ENCODE results near the gene CTNNA1. TPM values are rescaled to one million over a fixed set of nuclear protein-coding genes. Genes with fewer than 3 reads are reported as not detected.

The CTNNA1 gene
- total RNA-seq, 4 donors from 2014 or later, result 223 to 304 (median 263) TPM

- TF ChIP-seq CTCF (IDR thresholded peaks at IDR 0.05) (no peak), POLR2A (IDR thresholded peaks at IDR 0.05) (no peak)
- intact Hi-C loops (cut with DNase I; ENCODE audit: low total_unique reads), result no loop called here
- WGBS, 2 donors, result 13 to 27% methylated on average over 6 of the region's 6 CpGs
- H3K4me3 ChIP-seq (ENCODE audit: low read depth, poor library complexity, severe bottlenecking), result no peak overlapping the region
- no peak for DNase-seq (ENCODE audit: low spot score in 2 of 2)
These were observed 91.7 kb downstream of the CTNNA1 start for GRCh38 chr5:138844812-138845513.

GRCh38 chr5:138849439-138849838 lies 96.2 kb downstream of the CTNNA1 start:
- no peak for DNase-seq (ENCODE audit: low spot score in 2 of 2)
- WGBS, 2 donors, result 12 to 31% methylated on average over 3 of the region's 3 CpGs
- no peak for TF ChIP-seq CTCF (IDR thresholded peaks at IDR 0.05)
- TF ChIP-seq POLR2A (IDR thresholded peaks at IDR 0.05), result no peak
- H3K4me3 ChIP-seq (ENCODE audit: low read depth, poor library complexity, severe bottlenecking), result no peak overlapping the region
- intact Hi-C loops (cut with DNase I; ENCODE audit: low total_unique reads), result no loop called here

GRCh38 chr5:138849882-138850281 lies 96.7 kb downstream of the CTNNA1 start:
- no peak overlapping the region for H3K4me3 ChIP-seq (ENCODE audit: low read depth, poor library complexity, severe bottlenecking)
- WGBS, 2 donors, result 66 to 69% methylated on average over 1 of the region's 1 CpG
- intact Hi-C loops (cut with DNase I; ENCODE audit: low total_unique reads), result no loop called here
- TF ChIP-seq CTCF (IDR thresholded peaks at IDR 0.05), result no peak
- TF ChIP-seq POLR2A (IDR thresholded peaks at IDR 0.05), result no peak
- no peak for DNase-seq (ENCODE audit: low spot score in 2 of 2)

DNA sequence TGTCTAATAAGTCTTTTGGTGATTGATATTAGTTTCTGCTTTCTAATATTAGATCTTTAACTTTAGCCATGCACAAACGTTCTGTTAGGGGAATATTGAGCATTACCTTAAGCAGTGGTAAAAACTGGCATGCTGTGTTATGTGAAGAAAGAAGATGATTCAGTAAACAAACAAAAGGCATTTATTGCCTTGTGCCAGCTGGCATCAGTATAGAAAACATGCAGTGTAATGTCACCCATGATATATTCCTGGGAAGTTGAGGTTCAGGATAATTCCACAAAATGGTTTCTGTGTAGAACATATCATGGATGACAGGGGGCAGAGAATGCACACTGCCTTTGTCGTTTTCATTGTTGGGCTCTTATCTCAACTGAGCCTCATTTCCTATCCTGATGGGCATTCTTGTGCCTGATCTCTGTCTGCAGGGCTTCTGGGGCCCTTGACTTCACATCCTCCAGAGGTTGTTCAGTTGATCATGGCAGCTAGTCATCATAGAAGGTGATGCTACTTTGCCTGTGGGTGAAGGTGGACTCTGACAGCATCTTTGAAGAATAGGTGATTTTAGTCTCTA lies 97.7 kb downstream of the CTNNA1 start:
- 30 to 49% methylated on average over 2 of the region's 2 CpGs for WGBS, 2 donors
- intact Hi-C loops (cut with DNase I; ENCODE audit: low total_unique reads), result no loop called here
- no peak for TF ChIP-seq POLR2A (IDR thresholded peaks at IDR 0.05)
- TF ChIP-seq CTCF (IDR thresholded peaks at IDR 0.05), result no peak
- H3K4me3 ChIP-seq (ENCODE audit: low read depth, poor library complexity, severe bottlenecking), result no peak overlapping the region
- no peak for DNase-seq (ENCODE audit: low spot score in 2 of 2)

- DNase-seq (ENCODE audit: low spot score in 2 of 2), result no peak
- WGBS, 2 donors, result 76 to 89% methylated on average over 9 of the region's 9 CpGs
- H3K4me3 ChIP-seq (ENCODE audit: low read depth, poor library complexity, severe bottlenecking), result no peak overlapping the region
- no peak for TF ChIP-seq POLR2A (IDR thresholded peaks at IDR 0.05)
- intact Hi-C loops (cut with DNase I; ENCODE audit: low total_unique reads), result no loop called here
These were observed 99.9 kb downstream of the CTNNA1 start for GRCh38 chr5:138853132-138853531.

GRCh38 chr5:138867011-138867410 lies 113.8 kb downstream of the CTNNA1 start:
- WGBS, 2 donors, result 65 to 79% methylated on average over 1 of the region's 1 CpG

More at GRCh38 chr5:138867011-138867410, 113.8 kb downstream of the CTNNA1 start:
- DNase-seq (ENCODE audit: low spot score in 2 of 2), result no peak
- no peak overlapping the region for H3K4me3 ChIP-seq (ENCODE audit: low read depth, poor library complexity, severe bottlenecking)
- intact Hi-C loops (cut with DNase I; ENCODE audit: low total_unique reads), result no loop called here
- TF ChIP-seq CTCF (IDR thresholded peaks at IDR 0.05), result no peak
- no peak for TF ChIP-seq POLR2A (IDR thresholded peaks at IDR 0.05)

All from lower leg skin (tissue), 4 donors.